H1 (cell line): ENCODE data around the gene MYO1F. TPM values are rescaled to one million over a fixed set of nuclear protein-coding genes. Genes with fewer than 3 reads are reported as not detected.

Experiments used
- polyA plus RNA-seq, 7 experiments: library from polyadenylated mRNA; depleted of rRNA in 3 of 7; stranded (reverse) in 5 of 7; unstranded in 2 of 7; fragments of >200 nt in 5 of 7; fragments of 200-250 nt in 2 of 7; gene quantifications; 1 replicate in 5 of 7; 2 replicates in 1 of 7; 4 replicates in 1 of 7; pipeline versions ENCODE4 v1.2.1 to v1.2.3, GENCODE V29; 2011 to 2013; ENCODE audit warnings: missing spikeins in 2 of 7, mixed read lengths in 2 of 7
- total RNA-seq: library from RNA; stranded (reverse); fragmentation: NEBNext Ultra II Directional; extraction: Animal tissue kit (Norgen Biotek cat#: 25700); gene quantifications from 2 replicates; pipeline ENCODE4 v1.2.1, GENCODE V29; 2021
- TF ChIP-seq, protein P1 (sequence below): IDR thresholded peaks from 2 replicates; pipeline ENCODE4 v1.6.1; 2012; ENCODE audit warnings: low read length, inconsistent platforms

MYO1F gene
- total and polyA plus RNA-seq, 2 of the 8 experiments (the other 6 are each of a cell fraction or from before 2014, with no cell fraction given), result 1.4 to 4.6 TPM

DNA sequence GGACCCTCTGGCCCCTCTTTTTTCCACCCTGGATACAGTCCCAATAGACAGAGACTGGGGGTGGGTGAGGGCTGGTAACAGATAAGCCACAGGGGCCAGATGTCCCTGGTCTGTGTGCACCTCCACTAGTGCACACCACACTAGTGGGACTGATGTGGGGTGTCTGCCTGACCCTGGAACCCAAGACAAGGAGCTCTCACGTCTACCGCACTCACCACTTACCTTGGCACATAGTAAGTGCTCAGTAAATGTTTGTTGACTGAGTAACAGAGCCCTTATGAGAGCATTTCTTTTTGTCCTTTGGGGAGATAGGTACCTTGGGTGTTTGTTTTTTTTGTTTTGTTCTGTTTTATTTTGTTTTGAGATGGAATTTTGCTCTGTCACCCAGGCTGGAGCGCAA lies 40.1 kb downstream of the MYO1F start (continued):
- TF ChIP-seq, protein P1, sequence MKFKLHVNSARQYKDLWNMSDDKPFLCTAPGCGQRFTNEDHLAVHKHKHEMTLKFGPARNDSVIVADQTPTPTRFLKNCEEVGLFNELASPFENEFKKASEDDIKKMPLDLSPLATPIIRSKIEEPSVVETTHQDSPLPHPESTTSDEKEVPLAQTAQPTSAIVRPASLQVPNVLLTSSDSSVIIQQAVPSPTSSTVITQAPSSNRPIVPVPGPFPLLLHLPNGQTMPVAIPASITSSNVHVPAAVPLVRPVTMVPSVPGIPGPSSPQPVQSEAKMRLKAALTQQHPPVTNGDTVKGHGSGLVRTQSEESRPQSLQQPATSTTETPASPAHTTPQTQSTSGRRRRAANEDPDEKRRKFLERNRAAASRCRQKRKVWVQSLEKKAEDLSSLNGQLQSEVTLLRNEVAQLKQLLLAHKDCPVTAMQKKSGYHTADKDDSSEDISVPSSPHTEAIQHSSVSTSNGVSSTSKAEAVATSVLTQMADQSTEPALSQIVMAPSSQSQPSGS, result no peak
